NCI-H1694 (cell line): ENCODE data around the gene CNKSR3.
"Not testable (repeated sequence)": the region's sequence is repeated elsewhere in the genome, so short reads cannot be mapped to it uniquely, and the experiment has no call there.

Experiments used
- DNase-seq: peaks from one replicate; lab custom pipeline; 2025; lab: John Stamatoyannopoulos, UW

Gene CNKSR3

GRCh38 chr6:154528310-154528915, 17.9 kb upstream of the CNKSR3 start:
- no peak for DNase-seq

GRCh38 chr6:154526996-154527395, 16.5 kb upstream of the CNKSR3 start:
- DNase-seq: no peak

GRCh38 chr6:154522576-154522975, 12.1 kb upstream of the CNKSR3 start:
- DNase-seq: no peak

- DNase-seq: no peak
Observed at GRCh38 chr6:154521412-154521811, 10.9 kb upstream of the CNKSR3 start.

DNA sequence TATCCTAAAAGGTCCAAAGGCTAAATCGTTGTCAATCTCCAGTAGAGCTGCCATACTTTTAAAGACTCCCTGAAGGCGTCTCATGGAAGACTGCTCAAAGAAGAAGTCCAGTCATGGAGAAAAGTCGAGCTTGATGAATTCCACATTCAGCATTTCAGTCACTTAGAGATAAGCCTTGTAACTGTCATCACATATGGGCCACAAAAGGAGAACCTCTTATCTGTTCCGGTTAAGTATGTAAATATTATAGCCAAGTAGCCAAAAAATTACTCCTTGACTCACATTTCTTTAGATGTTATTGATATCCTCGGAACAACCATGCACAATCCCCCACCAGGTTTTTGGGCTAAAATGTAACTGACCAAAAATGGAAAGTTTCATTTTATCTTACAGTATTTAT, 9.8 kb upstream of the CNKSR3 start:
- no peak for DNase-seq

DNA sequence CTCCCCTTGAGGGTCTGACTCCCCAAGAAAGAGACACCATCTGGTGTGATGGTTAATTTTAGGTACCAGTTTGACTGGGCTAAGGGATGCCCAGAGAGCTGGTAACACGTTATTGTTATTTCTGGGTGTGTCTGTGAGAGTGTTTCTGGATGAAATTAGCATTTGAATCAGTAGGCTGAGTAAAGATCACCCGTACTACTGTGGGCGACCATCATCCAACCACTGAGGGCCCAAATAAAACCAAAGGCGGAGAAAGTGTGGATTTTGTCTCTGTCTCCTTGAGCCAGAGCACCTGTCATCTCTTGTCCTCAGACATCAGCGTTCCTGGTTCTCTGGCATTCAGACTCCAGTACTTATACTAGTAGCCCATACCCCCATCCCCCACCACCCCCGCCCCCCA, 7.9 kb upstream of the CNKSR3 start:
- no peak for DNase-seq

DNA sequence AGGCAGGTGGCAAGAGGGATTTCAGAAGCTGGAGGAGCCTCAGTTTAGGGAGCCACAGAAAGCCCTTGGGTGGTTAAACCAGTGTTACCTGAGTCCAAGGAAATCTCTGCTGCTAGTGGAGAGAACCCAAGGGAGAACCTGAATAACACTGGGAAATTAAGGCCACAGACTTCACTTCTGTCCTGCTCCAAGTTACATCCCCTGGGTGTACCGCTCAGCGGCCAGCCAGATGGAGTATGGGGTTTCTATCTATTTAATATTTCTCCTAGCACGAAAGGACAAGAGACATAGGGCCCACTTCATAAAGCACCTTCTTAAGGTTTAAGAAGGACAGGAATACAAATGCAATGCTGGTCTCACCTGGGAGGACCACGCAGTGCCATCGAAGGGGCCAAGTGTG, 5.8 kb upstream of the CNKSR3 start:
- DNase-seq: no peak

DNA sequence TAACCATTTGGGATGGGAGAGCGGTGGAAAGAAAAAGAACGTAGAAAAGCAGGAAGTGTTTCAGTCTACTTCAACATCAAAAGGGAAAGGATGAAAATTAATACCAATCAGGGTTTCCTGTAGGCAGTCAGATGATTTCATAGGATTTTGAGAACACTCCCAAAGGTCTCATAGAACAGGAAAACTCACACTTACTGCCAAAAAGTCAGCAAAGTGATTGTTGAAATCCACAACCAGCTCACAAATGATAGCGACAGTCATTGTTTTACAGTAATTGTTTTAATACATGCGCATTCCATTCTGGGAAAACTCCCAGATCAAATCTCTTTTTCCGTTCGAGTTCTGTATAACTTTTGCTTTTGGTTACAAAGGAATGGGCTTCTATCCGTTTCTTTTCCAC, 5.3 kb upstream of the CNKSR3 start:
- no peak for DNase-seq

DNA sequence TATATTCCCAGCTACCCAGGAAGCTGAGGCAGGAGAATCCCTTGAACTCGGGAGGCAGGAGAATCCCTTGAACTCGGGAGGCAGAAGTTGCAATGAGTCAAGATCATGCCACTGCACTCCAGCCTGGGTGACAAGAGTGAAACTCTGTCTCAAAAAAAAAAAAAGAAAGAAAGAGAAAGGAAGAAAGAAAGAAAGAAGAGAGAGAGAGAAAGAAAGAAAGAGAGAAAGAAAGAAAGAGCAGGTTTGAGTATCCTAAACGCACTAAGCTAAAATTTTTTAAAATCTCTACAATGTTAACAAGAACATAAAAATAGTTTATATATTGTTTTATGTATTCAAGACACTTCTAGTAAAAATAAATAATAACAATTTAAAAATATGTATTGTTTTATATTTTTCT, 4.6 kb upstream of the CNKSR3 start:
- DNase-seq: not testable (repeated sequence)

GRCh38 chr6:154514481-154514880, 4.0 kb upstream of the CNKSR3 start:
- DNase-seq: no peak

- no peak for DNase-seq
Observed at GRCh38 chr6:154513601-154514320, 3.3 kb upstream of the CNKSR3 start.

DNA sequence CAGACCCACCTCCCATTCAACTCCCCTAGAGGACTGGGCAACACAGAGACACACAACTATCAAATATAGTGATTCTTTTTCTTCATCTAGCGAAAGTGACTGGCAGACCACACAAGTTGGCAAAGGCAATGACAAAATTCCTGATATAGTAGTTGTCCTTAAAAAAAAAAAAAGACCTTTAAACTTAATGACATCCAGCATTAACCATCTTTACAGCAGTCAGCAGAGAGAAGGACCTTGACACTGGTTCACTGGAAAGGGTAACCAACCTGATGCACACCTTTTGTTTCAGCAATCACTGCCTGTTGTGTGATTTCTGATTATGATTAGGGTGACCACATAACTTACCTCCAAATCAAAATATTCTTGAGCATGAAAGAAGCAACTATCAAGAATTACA, 1.7 kb upstream of the CNKSR3 start:
- DNase-seq: no peak

DNA sequence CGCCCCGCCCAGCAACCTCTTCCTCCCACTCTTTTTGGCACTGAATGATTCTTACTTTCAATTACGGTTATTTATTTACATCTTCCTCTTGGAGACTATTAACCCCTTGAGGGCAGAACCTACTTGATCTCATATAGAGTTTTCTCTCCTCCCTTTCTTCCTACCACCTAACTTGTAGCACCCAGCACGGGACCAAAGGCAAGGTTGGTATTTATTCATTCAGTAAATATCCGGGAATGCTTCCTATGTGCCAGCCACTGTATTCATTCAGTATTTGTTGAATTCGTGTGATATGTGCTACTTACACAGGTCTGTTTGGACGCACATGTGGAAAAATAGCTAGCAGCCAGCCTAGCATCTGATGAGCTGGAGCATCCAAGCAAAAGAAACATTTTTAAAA, 1.3 kb upstream of the CNKSR3 start:
- DNase-seq: no peak

DNA sequence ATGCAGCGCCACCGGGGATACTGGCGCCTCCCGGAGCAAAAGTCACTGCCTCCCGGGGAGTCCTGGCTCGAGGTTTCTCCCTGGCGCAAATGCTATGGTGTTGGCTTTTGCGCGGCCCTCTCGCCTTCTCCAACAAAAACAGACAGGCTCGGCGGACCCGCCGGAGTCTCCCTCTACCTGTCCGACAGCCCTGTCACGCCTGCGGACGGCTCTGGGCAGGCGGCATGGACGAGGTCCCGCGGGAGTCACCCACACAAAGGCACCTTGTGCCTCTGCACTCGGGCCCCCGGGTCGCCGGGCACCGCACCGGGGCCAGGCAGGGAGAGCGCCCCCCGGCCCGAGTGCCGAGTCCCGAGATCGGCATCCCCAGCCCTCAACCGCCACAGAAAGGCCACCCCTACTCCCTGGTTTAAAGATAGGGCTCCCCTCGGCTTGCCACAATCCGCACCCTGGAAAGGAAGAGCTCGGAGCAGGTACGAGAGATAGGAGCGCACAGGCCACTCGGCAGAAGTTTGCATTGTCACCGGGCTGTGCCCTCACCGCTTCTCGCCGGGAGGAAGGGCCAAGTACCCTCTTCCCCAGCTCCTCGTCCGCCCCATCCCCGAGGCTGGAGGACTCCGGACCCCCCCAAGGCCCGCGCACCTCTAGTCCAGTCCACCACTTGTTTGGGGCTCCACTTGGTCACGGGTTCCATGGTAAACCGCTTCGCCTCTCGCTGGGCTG, 903 bp downstream of the CNKSR3 start:
- no peak for DNase-seq

DNA sequence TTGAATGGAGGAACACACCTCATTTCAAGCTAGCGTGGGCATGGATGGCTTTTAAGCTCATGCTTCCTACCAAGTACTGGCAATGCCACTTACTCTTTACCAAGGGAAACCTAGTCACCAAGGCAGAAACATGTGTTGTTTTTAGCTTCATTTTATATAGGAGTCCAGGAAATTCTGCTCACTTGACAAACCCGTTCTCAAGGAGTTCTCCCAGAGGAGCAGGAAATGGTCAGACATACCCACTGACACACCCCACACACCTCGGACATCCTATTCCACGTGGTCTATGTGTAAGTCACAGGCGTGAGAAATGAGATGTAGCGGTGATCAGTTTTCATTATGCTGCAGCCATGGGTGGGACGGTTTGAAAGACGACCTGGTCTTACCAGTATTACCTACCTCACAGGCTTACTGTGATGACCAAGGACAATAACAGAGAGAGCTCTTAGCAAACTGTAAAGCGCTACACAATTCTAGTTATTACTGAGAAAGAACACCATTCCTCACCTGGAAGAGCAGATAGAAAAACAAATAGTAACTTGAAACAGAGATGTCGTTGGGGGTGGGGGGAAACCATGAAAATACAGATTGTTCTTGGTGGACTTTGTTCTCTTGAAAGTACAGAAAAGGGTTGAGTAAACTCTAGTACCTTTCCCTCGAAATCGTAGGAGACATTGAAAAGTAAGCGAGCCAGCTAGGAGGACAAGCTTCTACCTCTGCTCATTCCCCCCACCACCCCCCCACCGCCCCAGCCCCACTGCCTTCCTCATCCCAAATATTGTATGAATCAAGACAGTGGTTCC, 1.7 kb downstream of the CNKSR3 start:
- DNase-seq: no peak

- no peak for DNase-seq
Observed at GRCh38 chr6:154506991-154507898, 3.2 kb downstream of the CNKSR3 start.

DNA sequence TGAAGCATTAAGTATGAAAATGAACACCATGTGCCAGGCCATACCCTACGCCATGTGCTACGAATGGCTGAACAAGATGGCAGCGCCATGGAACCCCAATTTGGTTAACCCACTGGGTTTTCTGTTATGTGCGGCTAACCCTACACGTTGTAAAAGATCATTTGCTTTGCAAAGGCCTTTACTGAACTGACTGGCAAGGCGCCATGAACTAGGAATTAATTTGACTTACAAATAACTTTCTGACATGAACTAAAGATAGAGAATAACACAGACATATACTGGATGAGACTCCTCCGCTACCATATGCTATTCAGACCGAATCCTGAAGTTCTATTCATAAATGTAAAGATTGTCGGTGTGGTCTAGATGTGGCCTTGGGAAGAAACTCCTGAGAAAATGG, 3.9 kb downstream of the CNKSR3 start:
- DNase-seq: no peak

- no peak for DNase-seq
Observed at GRCh38 chr6:154506108-154506507, 4.4 kb downstream of the CNKSR3 start.

- DNase-seq: no peak
Observed at GRCh38 chr6:154504865-154505449, 5.5 kb downstream of the CNKSR3 start.

GRCh38 chr6:154504102-154504501, 6.4 kb downstream of the CNKSR3 start:
- no peak for DNase-seq

- DNase-seq: no peak
Observed at GRCh38 chr6:154503658-154504057, 6.8 kb downstream of the CNKSR3 start.
